PC-9 (cell line): ENCODE results near the gene PLCB3.

ENCODE experiments used
- EZH2 ChIP-seq: fragments of 200-600 bp; sonication (generic); IDR thresholded peaks from 2 replicates; pipeline ENCODE4 v1.8.0; 2017; ENCODE audit warnings: antibody characterized with exemption, low read depth
- TF ChIP-seq, protein P1 (sequence below): fragments of 200-600 bp; sonication (generic); conservative IDR thresholded peaks from 2 replicates; pipeline ENCODE4 v1.6.1; 2017; ENCODE audit warnings: mixed run types, antibody characterized with exemption, mild to moderate bottlenecking, moderate library complexity

DNA sequence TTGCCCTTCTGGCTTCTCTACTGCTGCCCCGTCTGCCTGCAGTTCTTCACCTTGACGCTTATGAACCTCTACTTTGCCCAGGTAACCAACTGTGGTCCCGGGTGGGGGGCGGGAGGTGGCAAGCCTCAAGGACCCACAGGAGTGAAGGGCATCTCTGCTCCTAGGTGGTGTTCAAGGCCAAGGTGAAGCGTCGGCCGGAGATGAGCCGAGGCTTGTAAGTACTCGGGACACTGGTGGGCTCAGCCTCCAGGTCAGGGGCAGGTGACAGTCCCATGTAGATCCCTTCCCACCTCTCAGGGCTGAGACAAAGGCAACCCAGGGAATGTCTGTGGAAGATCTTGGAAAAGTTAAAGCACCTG lies 35.5 kb downstream of the PLCB3 start:
- TF ChIP-seq, protein P1, sequence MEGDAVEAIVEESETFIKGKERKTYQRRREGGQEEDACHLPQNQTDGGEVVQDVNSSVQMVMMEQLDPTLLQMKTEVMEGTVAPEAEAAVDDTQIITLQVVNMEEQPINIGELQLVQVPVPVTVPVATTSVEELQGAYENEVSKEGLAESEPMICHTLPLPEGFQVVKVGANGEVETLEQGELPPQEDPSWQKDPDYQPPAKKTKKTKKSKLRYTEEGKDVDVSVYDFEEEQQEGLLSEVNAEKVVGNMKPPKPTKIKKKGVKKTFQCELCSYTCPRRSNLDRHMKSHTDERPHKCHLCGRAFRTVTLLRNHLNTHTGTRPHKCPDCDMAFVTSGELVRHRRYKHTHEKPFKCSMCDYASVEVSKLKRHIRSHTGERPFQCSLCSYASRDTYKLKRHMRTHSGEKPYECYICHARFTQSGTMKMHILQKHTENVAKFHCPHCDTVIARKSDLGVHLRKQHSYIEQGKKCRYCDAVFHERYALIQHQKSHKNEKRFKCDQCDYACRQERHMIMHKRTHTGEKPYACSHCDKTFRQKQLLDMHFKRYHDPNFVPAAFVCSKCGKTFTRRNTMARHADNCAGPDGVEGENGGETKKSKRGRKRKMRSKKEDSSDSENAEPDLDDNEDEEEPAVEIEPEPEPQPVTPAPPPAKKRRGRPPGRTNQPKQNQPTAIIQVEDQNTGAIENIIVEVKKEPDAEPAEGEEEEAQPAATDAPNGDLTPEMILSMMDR = no peak
- no peak for TF ChIP-seq EZH2
